ENCODE data around the gene ZNF346.
"Not testable (repeated sequence)": the region's sequence is repeated elsewhere in the genome, so short reads cannot be mapped to it uniquely, and the experiment has no call there.

The ZNF346 gene

GRCh38 chr5:177045631-177046030 is 23.1 kb downstream of the ZNF346 start:
- Histone ChIP-seq H3K4me2 (ENCODE audit: low read depth, low read length, poor library complexity, severe bottlenecking) (no peak overlapping the region), H3K9me3 (ENCODE audit: insufficient read depth, low read depth, low read length) (no peaks in the 10 kb centered on the region), H3K9me2 (replicated peaks; ENCODE audit: low read depth, low read length) (no peaks in the 10 kb centered on the region), H4K20me1 (ENCODE audit: insufficient read depth, low read length, poor library complexity, severe bottlenecking) (no peaks in the 10 kb centered on the region), H3F3A (ENCODE audit: low read depth) (no peaks in the 10 kb centered on the region), H3K79me2 (ENCODE audit: insufficient read depth, low read length) (no peaks in the 10 kb centered on the region), H3K4me3 (ENCODE audit: low read length, poor library complexity, severe bottlenecking) (no peak overlapping the region), H3K36me3 (ENCODE audit: insufficient read depth, low read length) (peaks cover 22% of the 10 kb centered on the region; the same call in 1 of the 2 replicates), H2AFZ (ENCODE audit: low read length) (no peak overlapping the region), H3K9ac (ENCODE audit: low read depth, low read length, poor library complexity, severe bottlenecking) (no peak overlapping the region), H3K4me1 (ENCODE audit: insufficient read depth, low read length, poor library complexity, severe bottlenecking) (no peaks in the 10 kb centered on the region), H3K27me3 (ENCODE audit: insufficient read depth, low read length, poor library complexity, severe bottlenecking) (no peaks in the 10 kb centered on the region)
- TF ChIP-seq EZH2phosphoT487 (IDR thresholded peaks at IDR 0.05; ENCODE audit: borderline replicate concordance) (no peak), CTCF (conservative IDR thresholded peaks at IDR 0.05; ENCODE audit: low read length) (no peak)

- not testable (repeated sequence) for H4K20me1 ChIP-seq (ENCODE audit: insufficient read depth, low read length, poor library complexity, severe bottlenecking); H3K9me2 ChIP-seq (replicated peaks; ENCODE audit: low read depth, low read length)
Observed at GRCh38 chr5:177048531-177048930, 26.0 kb downstream of the ZNF346 start.

GRCh38 chr5:177049285-177049684 is 26.8 kb downstream of the ZNF346 start:
- H3K4me3 ChIP-seq (ENCODE audit: low read length, poor library complexity, severe bottlenecking), result no peak overlapping the region
- H3K9me2 ChIP-seq (replicated peaks; ENCODE audit: low read depth, low read length), result no peaks in the 10 kb centered on the region
- no peaks in the 10 kb centered on the region for H3K9me3 ChIP-seq (ENCODE audit: insufficient read depth, low read depth, low read length)
- H3K36me3 ChIP-seq (ENCODE audit: insufficient read depth, low read length), result peaks cover 6% of the 10 kb centered on the region; the same call in 1 of the 2 replicates
- H3F3A ChIP-seq (ENCODE audit: low read depth), result no peaks in the 10 kb centered on the region
- H3K9ac ChIP-seq (ENCODE audit: low read depth, low read length, poor library complexity, severe bottlenecking), result no peak overlapping the region
- no peaks in the 10 kb centered on the region for H3K27me3 ChIP-seq (ENCODE audit: insufficient read depth, low read length, poor library complexity, severe bottlenecking)
- no peaks in the 10 kb centered on the region for H4K20me1 ChIP-seq (ENCODE audit: insufficient read depth, low read length, poor library complexity, severe bottlenecking)
- TF ChIP-seq CTCF (conservative IDR thresholded peaks at IDR 0.05; ENCODE audit: low read length), result no peak
- TF ChIP-seq EZH2phosphoT487 (IDR thresholded peaks at IDR 0.05; ENCODE audit: borderline replicate concordance), result no peak
- no peaks in the 10 kb centered on the region for H3K79me2 ChIP-seq (ENCODE audit: insufficient read depth, low read length)
- H3K4me2 ChIP-seq (ENCODE audit: low read depth, low read length, poor library complexity, severe bottlenecking), result no peak overlapping the region
- H2AFZ ChIP-seq (ENCODE audit: low read length), result no peak overlapping the region
- no peaks in the 10 kb centered on the region for H3K4me1 ChIP-seq (ENCODE audit: insufficient read depth, low read length, poor library complexity, severe bottlenecking)

More at GRCh38 chr5:177048531-177048930, 26.0 kb downstream of the ZNF346 start:
- not testable (repeated sequence) for H3K9me3 ChIP-seq (ENCODE audit: insufficient read depth, low read depth, low read length); H3K9ac ChIP-seq (ENCODE audit: low read depth, low read length, poor library complexity, severe bottlenecking); H2AFZ ChIP-seq (ENCODE audit: low read length); H3K4me1 ChIP-seq (ENCODE audit: insufficient read depth, low read length, poor library complexity, severe bottlenecking); H3K4me3 ChIP-seq (ENCODE audit: low read length, poor library complexity, severe bottlenecking); H3K4me2 ChIP-seq (ENCODE audit: low read depth, low read length, poor library complexity, severe bottlenecking); H3K36me3 ChIP-seq (ENCODE audit: insufficient read depth, low read length); H3K27me3 ChIP-seq (ENCODE audit: insufficient read depth, low read length, poor library complexity, severe bottlenecking); H3K79me2 ChIP-seq (ENCODE audit: insufficient read depth, low read length); H3F3A ChIP-seq (ENCODE audit: low read depth)

- Histone ChIP-seq H3K4me1 (ENCODE audit: insufficient read depth, low read length, poor library complexity, severe bottlenecking) (no peaks in the 10 kb centered on the region), H3K4me2 (ENCODE audit: low read depth, low read length, poor library complexity, severe bottlenecking) (no peak overlapping the region), H4K20me1 (ENCODE audit: insufficient read depth, low read length, poor library complexity, severe bottlenecking) (no peaks in the 10 kb centered on the region), H3F3A (ENCODE audit: low read depth) (no peaks in the 10 kb centered on the region), H3K9ac (ENCODE audit: low read depth, low read length, poor library complexity, severe bottlenecking) (no peak overlapping the region), H3K4me3 (ENCODE audit: low read length, poor library complexity, severe bottlenecking) (no peak overlapping the region), H3K9me3 (ENCODE audit: insufficient read depth, low read depth, low read length) (no peaks in the 10 kb centered on the region), H3K36me3 (ENCODE audit: insufficient read depth, low read length) (no peaks in the 10 kb centered on the region), H3K79me2 (ENCODE audit: insufficient read depth, low read length) (no peaks in the 10 kb centered on the region), H3K27me3 (ENCODE audit: insufficient read depth, low read length, poor library complexity, severe bottlenecking) (no peaks in the 10 kb centered on the region), H3K9me2 (replicated peaks; ENCODE audit: low read depth, low read length) (no peaks in the 10 kb centered on the region), H2AFZ (ENCODE audit: low read length) (no peak overlapping the region)
- no peak for TF ChIP-seq CTCF (conservative IDR thresholded peaks at IDR 0.05; ENCODE audit: low read length)
- TF ChIP-seq EZH2phosphoT487 (IDR thresholded peaks at IDR 0.05; ENCODE audit: borderline replicate concordance), result no peak
Observed at GRCh38 chr5:177064500-177065277, 42.2 kb downstream of the ZNF346 start.

All from Loucy (cell line).